A673 (cell line): ENCODE measurements around the gene ZNF146.

Experiments used
- CTCF ChIP-seq: fragments of 300-800, 200-600 bp; sonication (generic); conservative IDR thresholded peaks from 2 replicates; pipeline ENCODE4 v1.5.1; 2017; ENCODE audit warnings: low read depth, mild to moderate bottlenecking, antibody characterized with exemption, low read length, moderate library complexity, mixed read lengths
- EZH2 ChIP-seq: fragments of 200-600 bp; sonication (generic); IDR thresholded peaks from 2 replicates; pipeline ENCODE4 v1.6.1; 2017; ENCODE audit warnings: borderline replicate concordance, low read depth, mild to moderate bottlenecking, mixed read lengths, antibody characterized with exemption, low read length; ENCODE audit not compliant: poor library complexity, severe bottlenecking

GRCh38 chr19:36259211-36259610 lies 44.3 kb downstream of the ZNF146 start:
- no peak for TF ChIP-seq CTCF
- TF ChIP-seq EZH2, result no peak
